Putamen (tissue), 1 donor: ENCODE data around the gene ALOX12B.

Experiments
- DNase-seq: peaks from one replicate; pipeline ENCODE4 v3.0.0-alpha.2; 2016; ENCODE audit warnings: low spot score

ALOX12B gene

DNA sequence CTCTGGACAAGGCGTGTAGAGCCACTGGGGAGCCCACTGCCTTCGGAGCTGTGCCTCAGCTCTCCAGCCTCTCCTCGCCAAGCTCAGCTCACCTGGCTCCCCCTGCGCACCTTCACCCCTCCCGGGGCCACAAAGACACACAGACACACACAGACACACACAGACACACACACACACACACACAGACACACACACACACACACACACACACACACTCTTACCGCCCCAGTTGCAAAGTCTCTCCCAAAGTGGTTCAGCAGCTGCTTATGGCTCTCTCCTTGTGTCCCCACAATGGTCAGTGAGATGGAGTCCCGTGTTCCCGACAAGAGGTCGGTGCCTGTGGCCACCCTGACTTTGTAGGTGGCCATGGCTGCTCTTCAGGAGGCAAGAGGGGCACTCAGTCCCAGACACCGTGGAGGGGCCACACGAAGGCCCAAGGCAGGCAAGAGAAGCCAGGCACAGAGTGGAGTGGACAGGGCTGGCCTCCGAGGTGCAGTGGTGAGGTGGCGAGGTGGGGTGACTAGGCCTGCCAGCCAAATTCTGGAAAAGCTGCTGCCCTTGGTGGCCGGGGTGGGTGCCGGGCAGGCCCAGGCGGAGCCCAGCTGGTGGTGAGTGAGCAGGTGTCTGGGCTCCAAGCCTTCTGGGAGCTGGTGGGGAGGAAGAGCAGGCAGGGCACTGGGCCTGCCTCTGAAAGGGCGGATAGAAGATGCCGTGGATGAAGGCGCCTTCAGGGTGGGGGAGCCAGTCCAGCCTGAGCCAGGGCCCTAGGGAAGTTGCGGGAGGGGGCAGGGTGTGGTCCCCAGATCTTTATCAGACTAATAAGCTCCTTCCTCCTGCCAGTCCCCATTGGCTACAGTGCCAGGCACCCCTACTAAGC, at the start of gene ALOX12B:
Gene ALOX12B (minus strand): TSS at position 642 of the 877 bp plus-strand sequence. CDS start 274 bp downstream, at position 368.
- DNase-seq, result no peak

DNA sequence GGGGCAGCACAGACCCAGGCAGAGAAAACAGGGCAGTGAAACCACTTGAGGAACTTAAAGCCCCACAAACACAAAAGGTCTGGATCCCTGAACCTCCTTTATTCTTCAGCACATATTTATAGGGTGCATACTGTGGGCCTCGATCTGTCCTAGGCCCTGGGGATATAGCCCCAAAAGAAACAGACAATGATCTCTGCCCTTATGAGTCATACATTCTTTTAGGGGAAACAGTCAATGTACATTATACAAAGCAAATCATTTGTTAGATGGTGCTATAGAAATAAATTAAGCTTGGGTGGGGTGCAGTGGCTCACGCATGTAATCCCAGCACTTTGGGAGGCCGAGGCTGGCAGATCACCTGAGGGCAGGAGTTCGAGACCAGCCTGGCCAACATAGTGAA, 46.4 kb upstream of the ALOX12B start:
- DNase-seq, result no peak

DNA sequence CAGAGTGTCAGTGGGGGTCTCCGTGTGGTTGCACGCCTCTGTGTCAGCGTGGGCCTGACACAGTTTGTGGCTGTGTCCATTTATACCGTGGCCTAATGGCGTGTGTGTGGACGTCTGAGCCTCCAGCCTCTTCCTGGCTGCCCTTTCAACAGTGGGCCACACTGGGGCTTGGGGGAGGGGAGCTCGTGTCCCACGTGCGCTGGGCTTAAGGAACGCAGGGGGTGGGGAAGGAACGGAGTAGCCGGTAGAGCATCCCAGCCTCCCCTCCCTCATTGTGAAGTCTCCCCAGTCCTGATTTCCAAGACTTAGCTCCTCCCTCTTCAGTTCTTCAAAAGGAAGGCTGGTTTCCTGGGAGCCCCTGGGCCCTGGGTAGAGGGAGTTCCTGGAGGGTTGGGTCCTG, 45.9 kb upstream of the ALOX12B start:
- DNase-seq, result no peak

DNA sequence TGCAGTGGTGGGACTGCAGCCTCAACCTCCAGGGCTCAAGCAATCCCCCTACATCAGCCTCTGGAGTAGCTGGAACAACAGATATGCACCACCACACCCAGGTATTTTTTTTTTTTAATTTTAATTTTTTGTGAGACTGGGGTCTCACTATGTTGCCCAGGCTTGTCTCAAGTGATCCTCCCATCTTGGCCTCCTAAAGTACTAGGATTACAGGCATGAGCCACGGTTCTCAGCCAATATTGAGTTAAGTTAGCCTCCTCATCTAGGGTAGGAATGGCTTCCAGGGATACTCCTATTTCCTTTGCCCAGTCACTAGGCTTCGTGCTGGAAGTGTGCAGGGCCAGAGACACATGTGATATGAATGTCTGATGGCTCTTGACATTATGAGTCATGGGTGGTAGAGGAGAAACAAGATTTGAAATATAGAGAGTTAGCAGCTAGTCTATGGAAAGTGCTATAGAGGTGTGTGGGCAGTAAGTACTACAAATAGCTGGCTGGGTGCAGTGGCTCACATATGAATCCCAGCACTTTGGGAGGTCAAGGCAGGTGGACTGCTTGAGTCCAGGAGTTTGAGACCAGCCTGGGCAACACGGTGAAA, 44.4 kb upstream of the ALOX12B start:
- DNase-seq, result no peak

DNA sequence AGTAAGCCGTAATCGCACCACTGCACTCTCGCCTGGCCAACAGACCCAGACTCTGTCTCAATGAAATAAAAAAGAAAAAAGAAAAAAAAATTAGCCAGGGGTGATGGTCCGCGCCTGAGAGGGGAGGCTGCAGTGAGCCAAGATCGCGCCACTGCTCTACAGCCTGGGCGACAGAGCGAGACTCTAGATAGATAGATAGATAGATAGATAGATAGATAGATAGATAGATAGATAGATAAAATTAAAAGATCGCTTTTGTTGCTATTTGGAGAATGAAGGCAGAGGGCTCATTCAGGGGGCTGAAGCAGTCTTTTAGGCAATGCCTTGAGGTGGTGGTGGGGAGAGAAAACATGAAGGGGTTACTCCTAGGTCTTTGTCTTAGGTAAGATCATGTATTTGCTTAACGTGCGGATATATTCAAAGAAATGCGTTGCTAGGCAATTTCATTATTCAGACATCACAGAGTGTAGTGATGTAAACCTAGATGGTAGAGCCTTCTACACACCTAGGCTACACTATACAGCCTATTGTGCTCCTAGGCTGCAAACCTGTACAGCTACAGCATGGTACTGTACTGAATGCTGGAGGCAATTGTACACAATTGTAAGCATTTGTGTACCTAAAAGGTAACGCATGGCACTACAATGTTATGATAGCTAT, 40.7 kb upstream of the ALOX12B start:
- no peak for DNase-seq

DNA sequence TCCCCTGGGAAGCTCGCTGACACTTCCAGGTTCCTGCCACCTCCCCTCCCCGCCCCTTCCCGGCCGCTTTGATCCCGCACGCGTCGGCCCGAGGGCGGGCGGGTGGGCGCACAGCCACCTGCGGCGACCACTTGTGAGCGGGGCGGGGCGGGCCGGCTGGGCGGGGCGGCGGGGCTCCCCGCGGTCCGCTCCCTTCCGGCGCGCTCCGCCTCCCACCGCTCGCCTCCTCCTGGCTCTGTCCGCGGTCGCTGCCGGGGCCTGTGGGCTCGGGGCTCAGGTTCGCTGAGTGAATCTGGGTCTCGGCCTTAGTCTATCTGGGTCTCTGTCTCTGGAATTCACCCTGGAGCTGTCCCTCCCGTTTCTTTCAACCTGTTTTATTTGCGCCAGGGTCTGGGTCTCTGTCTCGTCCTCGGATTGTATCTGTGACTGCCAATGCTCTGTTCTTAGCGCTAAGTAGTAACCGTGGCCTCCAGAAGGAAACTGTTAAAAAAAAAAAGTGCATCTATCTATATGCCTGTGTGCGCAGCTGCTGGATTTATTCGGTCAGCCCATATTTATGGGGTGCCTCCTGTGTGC, 39.1 kb upstream of the ALOX12B start:
- DNase-seq, result no peak

DNA sequence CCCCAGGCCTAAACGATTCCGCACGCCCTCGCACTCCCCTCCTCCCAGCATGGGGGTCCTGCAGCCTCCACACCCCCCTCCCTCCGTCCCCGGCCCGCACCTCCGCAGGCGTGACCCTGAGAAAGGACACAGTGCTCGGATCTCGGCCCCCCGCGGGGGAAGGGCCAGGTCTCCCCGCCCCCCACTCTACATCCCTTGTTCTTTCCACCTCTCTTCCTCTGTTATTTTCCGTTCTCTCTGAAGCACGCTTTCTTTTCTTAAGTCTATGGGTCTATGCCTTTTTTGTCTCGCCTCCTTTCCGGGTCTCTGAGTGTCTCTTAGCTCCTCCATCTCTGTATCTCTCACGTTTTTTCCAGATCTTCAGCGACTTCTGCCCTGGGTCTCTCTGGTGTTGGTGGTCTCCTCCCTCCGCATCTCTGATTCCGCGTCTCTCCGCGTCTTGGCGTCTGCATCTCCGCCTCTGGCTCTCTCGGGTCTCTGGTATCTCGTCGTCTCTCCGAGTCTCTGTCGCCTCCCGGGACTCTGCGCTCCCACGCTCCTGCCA, 38.5 kb upstream of the ALOX12B start:
- DNase-seq, result no peak

DNA sequence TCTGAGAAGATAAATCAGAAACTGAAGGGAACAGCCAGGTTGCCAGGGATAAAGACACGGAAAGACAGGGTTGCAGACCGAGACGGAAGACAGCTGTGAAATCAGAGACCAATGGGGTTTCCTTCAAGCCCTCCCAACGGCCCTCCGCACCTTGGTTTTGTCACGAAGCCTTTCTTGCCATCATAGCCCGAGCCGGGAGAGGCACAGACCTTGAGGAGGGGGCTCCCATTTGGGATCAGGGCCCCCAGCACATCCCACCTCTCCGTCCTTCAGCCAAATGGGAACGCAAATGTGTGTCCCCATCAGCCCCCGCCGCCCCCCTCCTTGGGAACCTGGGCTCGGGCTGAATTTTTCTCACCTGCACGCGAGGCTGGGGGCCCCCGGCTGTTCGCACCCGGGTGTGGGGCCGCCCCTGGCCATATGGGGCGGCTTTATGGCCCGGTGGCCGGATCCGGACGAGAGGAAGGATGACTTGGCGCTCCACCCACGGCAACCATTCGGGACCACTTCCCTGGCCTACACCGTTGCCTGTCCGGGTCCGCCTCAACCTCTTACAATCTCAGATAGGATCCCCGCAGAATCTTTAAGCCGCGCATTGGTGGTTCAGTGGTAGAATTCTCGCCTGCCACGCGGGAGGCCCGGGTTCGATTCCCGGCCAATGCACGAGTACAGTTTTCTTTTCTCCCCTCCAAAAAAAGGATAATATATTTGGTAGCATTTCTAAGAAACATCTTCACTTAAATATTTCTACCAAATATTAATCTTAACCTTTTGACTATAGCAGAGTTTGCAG, 37.8 kb upstream of the ALOX12B start:
- peak; percentile 83 for DNase-seq

DNA sequence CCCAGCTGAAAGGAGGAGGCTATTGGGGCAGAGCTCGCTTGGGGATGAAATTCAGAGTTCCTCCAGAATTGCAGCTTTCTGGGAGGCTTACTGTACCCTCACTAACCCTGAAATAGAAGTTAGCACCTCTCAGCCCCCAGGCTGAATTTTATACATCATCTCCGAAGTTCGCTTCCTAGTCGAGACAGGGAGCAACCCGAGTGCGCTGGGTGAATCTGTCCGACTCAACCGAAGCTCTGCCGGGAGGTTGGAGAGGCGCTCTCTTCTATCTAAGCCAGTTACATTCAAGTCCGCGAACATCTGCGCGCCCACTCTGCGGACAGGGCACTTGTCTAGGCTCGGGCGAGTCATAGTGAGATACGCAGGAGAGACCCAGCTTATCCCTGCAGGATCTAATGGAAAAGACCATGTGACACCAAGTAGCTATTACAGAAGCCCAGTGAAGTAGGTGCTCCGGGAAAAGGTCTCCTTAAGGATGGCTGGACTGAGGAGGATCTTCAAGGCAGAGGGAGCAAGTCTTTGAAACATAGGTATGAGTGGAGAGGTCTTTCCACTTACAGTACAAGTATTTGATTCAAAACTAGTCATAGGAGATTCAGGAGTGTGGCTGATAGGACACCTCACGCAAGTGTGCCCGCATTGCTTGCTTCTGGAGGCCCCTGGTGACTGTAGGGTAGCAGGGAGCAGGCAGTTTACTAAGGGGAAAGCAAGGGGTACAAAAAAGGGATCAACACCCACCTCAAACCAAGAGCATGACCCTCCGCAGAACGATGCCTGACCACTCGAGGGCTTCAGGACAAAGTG, 37.0 kb upstream of the ALOX12B start:
- no peak for DNase-seq

DNA sequence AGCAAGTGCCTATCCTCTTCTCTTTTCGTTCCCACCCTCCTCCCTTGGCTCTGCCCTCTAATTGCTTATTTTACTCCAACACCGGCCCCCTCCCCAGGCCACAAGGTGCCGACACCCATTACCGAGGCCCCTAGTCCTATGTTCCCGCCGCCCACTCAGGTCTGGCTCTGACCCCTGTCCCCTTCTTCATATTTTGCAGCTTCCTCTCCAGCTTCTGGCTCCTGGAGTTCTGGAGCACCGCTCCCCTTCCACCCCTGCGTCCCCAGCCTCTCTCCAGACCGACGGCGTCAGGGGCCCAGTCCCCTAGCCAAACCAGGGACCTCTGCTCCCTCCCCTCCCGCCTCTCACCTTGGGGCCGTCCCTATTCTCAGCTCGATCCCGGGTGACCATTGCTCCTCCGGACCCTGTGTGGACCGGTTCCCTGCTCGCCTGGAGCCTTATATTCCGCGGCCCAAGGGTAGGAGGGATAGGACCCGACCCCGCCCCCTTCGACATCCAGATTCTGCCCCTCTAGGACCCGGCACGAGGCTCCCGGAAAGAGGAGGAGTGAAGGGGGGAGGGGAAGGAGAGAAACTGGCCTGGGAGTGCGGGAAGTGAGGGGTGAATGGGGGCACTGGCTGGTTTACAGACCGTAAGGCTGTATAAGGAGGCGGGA, 36.3 kb upstream of the ALOX12B start, which contains the start of gene HES7:
Gene HES7 (minus strand): TSS at position 412 of the 655 bp plus-strand sequence. CDS start 22 bp downstream, at position 390.
- no peak for DNase-seq

DNA sequence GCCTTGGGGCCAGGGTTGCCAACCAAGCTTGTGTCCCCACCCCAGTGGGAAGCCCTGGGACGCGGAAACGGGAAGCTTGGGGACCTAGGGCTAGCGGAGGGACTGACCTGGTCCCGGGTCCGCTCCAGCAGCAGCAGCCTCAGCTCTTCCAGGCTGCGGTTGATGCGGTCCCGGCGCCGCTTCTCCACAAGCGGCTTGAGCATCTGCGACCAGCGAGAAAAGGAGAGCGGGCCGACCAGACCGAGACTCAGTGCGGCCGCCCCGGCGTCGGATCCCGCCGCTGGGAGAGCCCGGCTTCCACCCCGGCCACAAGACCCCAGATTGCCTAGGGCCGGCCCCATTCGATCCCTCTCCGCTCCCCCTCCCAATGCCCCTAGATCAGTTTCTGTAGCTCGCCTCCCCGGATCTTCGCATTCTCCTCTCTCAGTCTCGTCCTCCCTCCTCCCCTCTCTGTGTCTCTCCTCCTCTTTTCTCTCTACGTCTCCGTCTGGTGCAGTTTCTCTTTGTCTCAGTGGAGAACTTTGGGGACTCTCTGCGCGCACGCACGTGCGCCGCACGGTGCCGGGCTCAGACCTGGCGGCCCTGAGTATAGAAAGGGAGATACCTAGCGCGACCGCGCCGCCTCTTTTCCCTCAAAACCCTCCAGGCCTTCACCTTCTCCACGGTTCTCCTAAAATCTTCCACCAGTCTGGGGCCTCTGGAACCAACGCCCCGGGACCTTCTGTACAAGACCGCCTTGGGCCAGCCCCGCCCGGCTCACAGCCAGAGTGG, 35.6 kb upstream of the ALOX12B start:
- no peak for DNase-seq

DNA sequence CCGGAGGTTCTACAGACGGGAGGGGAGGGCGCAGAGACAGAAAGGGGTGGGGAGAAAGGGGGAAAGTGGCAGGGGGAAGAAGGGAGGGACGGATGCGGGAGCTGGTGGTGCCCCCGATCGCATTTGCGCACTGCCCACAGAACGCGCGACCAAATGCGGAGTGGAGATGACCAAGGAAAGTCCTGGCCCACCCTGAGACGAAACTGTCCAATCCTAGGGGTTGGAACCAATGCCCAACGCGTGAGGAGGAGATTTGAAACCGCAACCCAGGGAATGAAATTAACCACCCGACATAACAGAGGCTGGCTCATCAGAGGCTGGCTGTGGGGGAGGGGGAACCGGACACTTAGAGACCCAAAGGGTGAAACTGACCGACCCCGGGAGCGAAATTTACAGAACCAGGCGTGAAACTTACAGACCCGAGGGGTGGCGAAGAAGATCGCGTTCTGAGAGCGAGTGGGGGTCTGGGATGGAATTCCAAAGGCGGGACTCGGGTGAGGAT, 35.0 kb upstream of the ALOX12B start:
- DNase-seq, result no peak

DNA sequence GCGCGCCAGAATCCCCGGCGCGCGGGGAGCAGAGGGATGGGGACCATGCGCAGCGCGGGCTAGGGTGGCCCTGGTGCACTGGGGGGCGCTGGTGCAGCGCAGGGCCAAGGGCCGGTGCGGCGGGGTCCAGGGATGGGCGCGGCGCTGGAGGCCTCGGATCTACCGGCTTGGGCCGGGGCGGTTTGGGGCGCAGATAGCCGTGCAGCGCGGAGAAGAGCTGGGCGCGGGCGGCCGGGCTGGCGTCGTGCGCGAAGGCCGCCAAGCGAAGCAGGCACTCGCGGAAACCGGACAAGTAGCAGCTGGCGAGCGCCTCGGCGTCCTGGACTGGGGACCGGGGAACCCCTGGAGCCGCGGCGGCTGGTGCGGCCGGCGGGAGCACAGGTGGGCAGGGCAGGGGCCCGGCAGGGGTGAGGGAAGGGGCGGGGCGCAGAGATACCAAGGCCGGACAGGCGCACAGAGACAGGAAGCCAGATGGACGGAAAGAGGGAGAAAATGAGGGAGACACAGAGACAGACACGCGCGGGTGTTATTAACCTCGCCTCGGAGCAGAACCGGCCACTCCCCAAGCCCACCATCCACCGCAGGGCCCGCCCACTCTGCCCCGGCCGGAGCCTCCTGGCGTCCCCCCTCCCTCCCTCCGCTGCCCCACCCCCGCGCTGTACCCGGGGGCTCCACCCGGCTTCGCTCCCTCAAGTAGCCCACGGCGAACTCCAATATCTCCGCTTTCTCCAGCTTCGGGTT, 34.3 kb upstream of the ALOX12B start:
- peak; percentile 56 for DNase-seq

DNA sequence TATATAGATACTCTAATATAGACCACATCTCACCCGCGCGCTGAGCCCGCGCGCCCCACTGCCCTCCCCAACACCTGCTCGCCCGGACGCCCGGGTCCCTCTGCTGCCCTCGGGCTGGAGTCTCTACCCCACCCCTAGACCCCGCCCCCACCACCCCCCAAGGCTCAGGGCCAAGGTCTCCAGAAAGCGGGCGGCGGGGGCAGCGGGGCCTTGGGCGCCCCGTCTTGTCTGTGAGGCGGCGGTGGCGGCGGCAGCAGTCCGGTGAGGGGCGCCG, 33.8 kb upstream of the ALOX12B start:
- no peak for DNase-seq

DNA sequence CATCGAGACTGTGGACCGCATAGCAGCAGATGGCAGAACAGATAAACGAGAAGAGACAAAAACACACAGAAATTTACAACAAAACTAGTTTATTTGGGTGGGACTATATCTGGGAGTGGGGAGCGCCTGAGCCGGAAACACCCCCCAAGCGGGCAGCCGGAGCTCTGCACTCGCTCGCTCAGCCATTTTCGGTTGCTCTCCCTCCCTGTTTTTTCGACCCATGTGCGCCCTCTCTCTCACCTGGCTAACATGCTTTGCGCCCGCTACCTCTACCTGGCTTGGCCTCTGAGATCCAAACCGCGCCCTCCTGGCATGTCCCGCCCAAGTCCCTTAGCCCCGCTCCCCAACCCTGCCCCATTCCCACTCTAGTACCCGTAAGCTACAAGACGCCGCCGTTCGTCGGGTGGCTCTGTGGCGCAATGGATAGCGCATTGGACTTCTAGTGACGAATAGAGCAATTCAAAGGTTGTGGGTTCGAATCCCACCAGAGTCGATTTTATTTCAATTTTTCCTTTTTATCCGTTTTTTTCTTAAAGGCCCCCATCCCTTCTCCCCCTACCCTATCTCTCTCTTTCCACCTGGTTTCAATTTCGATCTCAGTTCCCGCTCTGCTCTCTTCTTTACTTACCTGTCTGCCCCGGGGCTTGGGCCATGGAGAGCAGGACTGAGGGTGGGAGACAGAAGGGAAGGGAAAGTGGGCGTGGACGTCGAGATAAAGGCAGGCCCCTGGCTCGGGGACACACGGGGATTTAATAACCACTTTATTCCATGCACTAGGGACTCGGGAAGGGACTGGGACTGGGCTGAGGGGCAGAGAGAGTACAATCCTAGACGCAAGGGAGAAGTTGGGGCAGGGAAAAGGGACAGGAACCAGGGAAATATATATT, 33.2 kb upstream of the ALOX12B start:
- peak; percentile 64 for DNase-seq

DNA sequence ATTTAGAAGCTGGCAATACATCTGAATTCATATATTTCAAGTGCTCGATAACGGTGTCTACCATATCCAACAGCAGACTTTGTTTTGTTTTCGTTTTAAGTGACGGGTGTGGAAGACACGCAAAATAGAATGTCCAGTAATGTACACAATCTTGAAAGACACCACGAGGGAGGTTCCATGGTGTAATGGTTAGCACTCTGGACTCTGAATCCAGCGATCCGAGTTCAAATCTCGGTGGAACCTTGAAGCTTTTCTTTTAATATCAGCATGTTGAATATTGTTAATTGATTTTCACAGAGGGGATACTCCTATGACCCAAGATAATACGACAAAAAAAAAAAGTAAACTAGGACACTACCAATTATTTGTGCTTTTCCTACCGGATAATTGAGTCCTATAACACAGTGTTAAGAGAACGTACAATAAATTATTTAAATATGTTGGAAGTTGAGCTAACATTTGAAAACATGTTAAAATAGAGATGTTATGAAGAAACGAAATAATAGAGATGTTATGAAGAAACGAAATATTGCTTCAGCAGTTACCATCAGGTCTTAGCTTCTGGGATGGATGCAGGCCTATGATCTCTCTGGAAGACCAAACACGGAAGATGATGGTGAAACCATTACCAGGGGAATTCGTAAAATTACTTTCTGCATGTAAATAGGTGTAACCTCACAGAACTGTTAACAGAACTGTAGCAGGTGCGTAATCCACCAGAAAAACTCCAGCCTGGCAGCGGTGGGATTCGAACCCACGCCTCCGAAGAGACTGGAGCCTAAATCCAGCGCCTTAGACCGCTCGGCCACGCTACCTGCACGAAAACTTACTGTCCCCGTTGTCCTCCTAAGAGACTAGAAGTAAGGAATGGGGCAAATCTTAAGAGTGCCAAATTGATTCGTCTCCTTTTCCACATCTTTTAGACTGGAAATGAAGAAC, 32.3 kb upstream of the ALOX12B start:
- peak; percentile 91 for DNase-seq
